Mesendoderm (in vitro differentiated cells): ENCODE data around the gene MVD. TPM values are rescaled to one million over a fixed set of nuclear protein-coding genes. Genes with fewer than 3 reads are reported as not detected.
A peak's percentile ranks its signal among the peaks of the same experiment; 100 is the strongest.

Experiments
- DNase-seq: peaks from one replicate; pipeline ENCODE4 v3.0.0; 2013
- H2AK5ac ChIP-seq: 2 replicates; pipeline ENCODE4 v1.6.1; 2013; ENCODE audit warnings: low read length, inconsistent platforms
- H2BK120ac ChIP-seq: 2 replicates; pipeline ENCODE4 v1.6.1; 2013; ENCODE audit warnings: low read depth, mild to moderate bottlenecking, low read length, moderate library complexity, mixed read lengths
- H2BK15ac ChIP-seq: replicated peaks from 2 replicates; pipeline ENCODE4 v1.6.1; 2013; ENCODE audit warnings: low read depth, mild to moderate bottlenecking, moderate library complexity
- H2BK5ac ChIP-seq: 2 replicates; pipeline ENCODE4 v1.6.1; 2013; ENCODE audit warnings: low read length, inconsistent platforms
- H3K18ac ChIP-seq: 2 replicates; pipeline ENCODE4 v1.6.1; 2013; ENCODE audit warnings: mild to moderate bottlenecking, low read length, mixed read lengths
- H3K23ac ChIP-seq: one replicate; pipeline ENCODE4 v1.6.1; 2013; ENCODE audit warnings: low read length
- H3K27ac ChIP-seq: 2 replicates; pipeline ENCODE4 v1.5.1; 2013; ENCODE audit warnings: low read depth, mild to moderate bottlenecking, inconsistent platforms, low read length, moderate library complexity
- H3K27me3 ChIP-seq: 2 replicates; pipeline ENCODE4 v1.6.1; 2013; ENCODE audit warnings: low read length, control low read depth, mild to moderate bottlenecking, inconsistent platforms; ENCODE audit not compliant: insufficient read depth, poor library complexity
- H3K36me3 ChIP-seq: 2 replicates; pipeline ENCODE4 v1.6.1; 2013; ENCODE audit warnings: low read length, inconsistent platforms; ENCODE audit not compliant: control insufficient read depth, insufficient read depth
- H3K4ac ChIP-seq: one replicate; pipeline ENCODE4 v1.6.1; 2013; ENCODE audit warnings: low read depth, mild to moderate bottlenecking, low read length, moderate library complexity
- H3K4me1 ChIP-seq: 2 replicates; pipeline ENCODE4 v1.6.1; 2013; ENCODE audit warnings: low read depth, low read length, inconsistent platforms; ENCODE audit not compliant: control insufficient read depth
- H3K4me2 ChIP-seq: 2 replicates; pipeline ENCODE4 v1.6.1; 2013; ENCODE audit warnings: low read length
- H3K4me3 ChIP-seq: 2 replicates; pipeline ENCODE4 v1.5.1; 2013; ENCODE audit warnings: mild to moderate bottlenecking, low read length
- H3K56ac ChIP-seq: one replicate; pipeline ENCODE4 v1.6.1; 2013; ENCODE audit warnings: low read length
- H3K79me1 ChIP-seq: 2 replicates; pipeline ENCODE4 v1.6.1; 2013; ENCODE audit warnings: low read length, inconsistent platforms
- H3K79me2 ChIP-seq: 2 replicates; pipeline ENCODE4 v1.6.1; 2013; ENCODE audit warnings: mild to moderate bottlenecking, low read length; ENCODE audit not compliant: control insufficient read depth, insufficient read depth
- H3K9ac ChIP-seq: 2 replicates; pipeline ENCODE4 v1.6.1; 2013; ENCODE audit warnings: low read length, inconsistent platforms
- H4K5ac ChIP-seq: one replicate; pipeline ENCODE4 v1.6.1; 2013; ENCODE audit warnings: low read length
- H4K8ac ChIP-seq: one replicate; pipeline ENCODE4 v1.6.1; 2013; ENCODE audit warnings: low read depth, mild to moderate bottlenecking, control low read depth, low read length, moderate library complexity
- WGBS: extraction: QIAGEN DNeasy Blood & Tissue Kit; methylation state at CpG from one replicate; pipeline ENCODE4 v1.1.7; 2013; ENCODE audit warnings: low lambda C conversion rate, missing lambda C conversion rate; ENCODE audit not compliant: insufficient coverage; ENCODE audit errors: extremely low coverage; 5-methylcytosine and 5-hydroxymethylcytosine counted together
- polyA plus RNA-seq, 2 experiments: library from polyadenylated mRNA; stranded (reverse); fragments of 200-250 nt; gene quantifications; one replicate each; pipeline ENCODE4 v1.2.3, GENCODE V29; 2013

Gene MVD
- 73.3 TPM for polyA plus RNA-seq (2013, experiment 1 of 2)
- 73.9 TPM for polyA plus RNA-seq (2013, experiment 2 of 2)

GRCh38 chr16:88662843-88663606 lies at the start of gene MVD:
MVD (minus strand) TSS chr16:88663091; CDS start chr16:88663080, 11 bp downstream.
- Histone ChIP-seq H3K4ac (peak within 1 kb of the TSS; percentile 75), H4K8ac (no peak within 1 kb of the TSS), H2BK120ac (no peak within 1 kb of the TSS), H2BK15ac (no peak within 1 kb of the TSS), H3K18ac (peak within 1 kb of the TSS; percentile 75), H3K79me1 (peaks cover 15% of the 10 kb centered on the region), H3K4me3 (peak within 1 kb of the TSS; percentile 86), H2AK5ac (no peak within 1 kb of the TSS), H3K56ac (peak within 1 kb of the TSS; percentile 98), H3K9ac (peak within 1 kb of the TSS; percentile 96), H3K36me3 (no peaks in the 10 kb centered on the region), H4K5ac (no peak within 1 kb of the TSS), H3K4me2 (peak within 1 kb of the TSS; percentile 76), H2BK5ac (peak within 1 kb of the TSS; percentile 88), H3K23ac (peak within 1 kb of the TSS; percentile 87), H3K79me2 (peaks cover 31% of the 10 kb centered on the region), H3K27me3 (no peaks in the 10 kb centered on the region), H3K27ac (peak within 1 kb of the TSS; percentile 68), H3K4me1 (peaks cover 2% of the 10 kb centered on the region)
- no CpG with 5 or more reads among the region's 88 CpGs for WGBS
- DNase-seq, result peak; percentile 99

GRCh38 chr16:88712362-88712979 lies 49.6 kb upstream of the MVD start:
- WGBS, result no CpG with 5 or more reads among the region's 25 CpGs
- peaks cover under 1% of the 10 kb centered on the region for H3K79me2 ChIP-seq
- H4K5ac ChIP-seq, result no peak overlapping the region
- no peaks in the 10 kb centered on the region for H3K27me3 ChIP-seq
- no peak overlapping the region for H3K18ac ChIP-seq
- H2AK5ac ChIP-seq, result no peak overlapping the region
- H2BK5ac ChIP-seq, result no peak overlapping the region
- no peak overlapping the region for H3K27ac ChIP-seq
- no peak overlapping the region for H3K56ac ChIP-seq
- H3K79me1 ChIP-seq, result peaks cover 7% of the 10 kb centered on the region
- H3K4ac ChIP-seq, result no peak overlapping the region
- H3K23ac ChIP-seq, result no peak overlapping the region
- DNase-seq, result no peak
- no peak overlapping the region for H4K8ac ChIP-seq
- no peak overlapping the region for H2BK15ac ChIP-seq
- no peak overlapping the region for H3K4me3 ChIP-seq
- no peak overlapping the region for H3K9ac ChIP-seq
- H2BK120ac ChIP-seq, result no peak overlapping the region
- no peak overlapping the region for H3K4me2 ChIP-seq
- H3K36me3 ChIP-seq, result peaks cover 3% of the 10 kb centered on the region
- no peaks in the 10 kb centered on the region for H3K4me1 ChIP-seq

- peaks cover 4% of the 10 kb centered on the region for H3K79me2 ChIP-seq
- no peak overlapping the region for H2BK15ac ChIP-seq
- H3K4ac ChIP-seq, result no peak overlapping the region
- H4K8ac ChIP-seq, result no peak overlapping the region
- H2BK5ac ChIP-seq, result no peak overlapping the region
- no peak overlapping the region for H3K4me2 ChIP-seq
- no peaks in the 10 kb centered on the region for H3K4me1 ChIP-seq
- H3K4me3 ChIP-seq, result no peak overlapping the region
- H3K18ac ChIP-seq, result no peak overlapping the region
- no peak overlapping the region for H3K27ac ChIP-seq
- H3K79me1 ChIP-seq, result peaks cover 11% of the 10 kb centered on the region
- H4K5ac ChIP-seq, result no peak overlapping the region
- DNase-seq, result no peak
- H3K36me3 ChIP-seq, result peaks cover 3% of the 10 kb centered on the region
- H2AK5ac ChIP-seq, result no peak overlapping the region
- H2BK120ac ChIP-seq, result no peak overlapping the region
- no CpG with 5 or more reads among the region's 18 CpGs for WGBS
- H3K9ac ChIP-seq, result no peak overlapping the region
- H3K27me3 ChIP-seq, result no peaks in the 10 kb centered on the region
- no peak overlapping the region for H3K56ac ChIP-seq
- no peak overlapping the region for H3K23ac ChIP-seq
These were observed 49.0 kb upstream of the MVD start for GRCh38 chr16:88711750-88712340.

- H3K4me3 ChIP-seq, result no peak overlapping the region
These were observed 47.7 kb upstream of the MVD start for GRCh38 chr16:88710556-88710955.

GRCh38 chr16:88706965-88707826 lies 44.3 kb upstream of the MVD start:
- no peak overlapping the region for H3K4ac ChIP-seq
- peaks cover 8% of the 10 kb centered on the region for H3K79me2 ChIP-seq
- H3K27ac ChIP-seq, result no peak overlapping the region
- peaks cover 18% of the 10 kb centered on the region for H3K79me1 ChIP-seq
- no peak overlapping the region for H2BK15ac ChIP-seq
- no peaks in the 10 kb centered on the region for H3K36me3 ChIP-seq
- peak overlapping the region; percentile 81 for H3K4me3 ChIP-seq
- H3K23ac ChIP-seq, result no peak overlapping the region
- H4K8ac ChIP-seq, result no peak overlapping the region
- no peak overlapping the region for H2AK5ac ChIP-seq
- H2BK120ac ChIP-seq, result no peak overlapping the region
- H3K56ac ChIP-seq, result peak overlapping the region; percentile 94
- no peak overlapping the region for H4K5ac ChIP-seq
- peak overlapping the region; percentile 82 for H3K9ac ChIP-seq
- no CpG with 5 or more reads among the region's 17 CpGs for WGBS
- peak overlapping the region; percentile 98 for H3K4me2 ChIP-seq
- no peak overlapping the region for H3K18ac ChIP-seq
- H3K27me3 ChIP-seq, result no peaks in the 10 kb centered on the region
- H3K4me1 ChIP-seq, result no peaks in the 10 kb centered on the region
- H2BK5ac ChIP-seq, result no peak overlapping the region
- DNase-seq, result no peak

More at GRCh38 chr16:88710556-88710955, 47.7 kb upstream of the MVD start:
- H3K27me3 ChIP-seq, result no peaks in the 10 kb centered on the region
- no peak overlapping the region for H3K18ac ChIP-seq
- H4K8ac ChIP-seq, result no peak overlapping the region
- H2AK5ac ChIP-seq, result no peak overlapping the region
- no peak overlapping the region for H2BK15ac ChIP-seq
- no peak overlapping the region for H2BK120ac ChIP-seq
- H2BK5ac ChIP-seq, result no peak overlapping the region
- H4K5ac ChIP-seq, result no peak overlapping the region
- H3K4ac ChIP-seq, result no peak overlapping the region
- no peak overlapping the region for H3K27ac ChIP-seq
- WGBS, result no CpG with 5 or more reads among the region's 16 CpGs
- no peaks in the 10 kb centered on the region for H3K4me1 ChIP-seq
- no peak overlapping the region for H3K9ac ChIP-seq
- H3K23ac ChIP-seq, result no peak overlapping the region
- H3K79me2 ChIP-seq, result peaks cover 6% of the 10 kb centered on the region
- no peak overlapping the region for H3K4me2 ChIP-seq
- no peak for DNase-seq
- H3K79me1 ChIP-seq, result peaks cover 15% of the 10 kb centered on the region
- peaks cover 1% of the 10 kb centered on the region for H3K36me3 ChIP-seq
- no peak overlapping the region for H3K56ac ChIP-seq
